WERI-Rb-1 (cell line): Measurements from ENCODE around the gene FGF22.

Experiments
- DNase-seq: peaks from one replicate; pipeline ENCODE4 v3.0.0-alpha.2; 2020
- H3K27ac ChIP-seq: fragments of 250-450 bp; sonication (Bioruptor Pico); 2 replicates; pipeline ENCODE4 v1.5.1; 2020; ENCODE audit warnings: mild to moderate bottlenecking, moderate library complexity
- H3K27me3 ChIP-seq: fragments of 250-450 bp; sonication (Bioruptor Pico); 2 replicates; pipeline ENCODE4 v1.5.1; 2021; ENCODE audit warnings: mild to moderate bottlenecking, low read depth, moderate library complexity; ENCODE audit not compliant: insufficient read depth, severe bottlenecking
- H3K36me3 ChIP-seq: fragments of 250-450 bp; sonication (Bioruptor Pico); 2 replicates; pipeline ENCODE4 v1.5.1; 2020; ENCODE audit warnings: mild to moderate bottlenecking, moderate library complexity
- H3K4me3 ChIP-seq: 2 replicates; pipeline ENCODE4 v1.5.1; 2011; ENCODE audit warnings: low read depth, mild to moderate bottlenecking, control low read depth, low read length
- H3K9me3 ChIP-seq: fragments of 250-450 bp; sonication (Bioruptor Pico); 2 replicates; pipeline ENCODE4 v1.5.1; 2021; ENCODE audit warnings: mild to moderate bottlenecking, moderate library complexity; ENCODE audit not compliant: severe bottlenecking
- TF ChIP-seq, protein P1 (sequence below): IDR thresholded peaks from 2 replicates; pipeline ENCODE4 v1.5.1; 2011; ENCODE audit warnings: low read depth, mild to moderate bottlenecking, control low read depth, inconsistent platforms, low read length

FGF22 gene

GRCh38 chr19:677601-678436 lies 38.1 kb downstream of the FGF22 start:
- H3K36me3 ChIP-seq = no peaks in the 10 kb centered on the region; the same call in 1 of the 2 replicates
- no peak for DNase-seq
- TF ChIP-seq, protein P1, sequence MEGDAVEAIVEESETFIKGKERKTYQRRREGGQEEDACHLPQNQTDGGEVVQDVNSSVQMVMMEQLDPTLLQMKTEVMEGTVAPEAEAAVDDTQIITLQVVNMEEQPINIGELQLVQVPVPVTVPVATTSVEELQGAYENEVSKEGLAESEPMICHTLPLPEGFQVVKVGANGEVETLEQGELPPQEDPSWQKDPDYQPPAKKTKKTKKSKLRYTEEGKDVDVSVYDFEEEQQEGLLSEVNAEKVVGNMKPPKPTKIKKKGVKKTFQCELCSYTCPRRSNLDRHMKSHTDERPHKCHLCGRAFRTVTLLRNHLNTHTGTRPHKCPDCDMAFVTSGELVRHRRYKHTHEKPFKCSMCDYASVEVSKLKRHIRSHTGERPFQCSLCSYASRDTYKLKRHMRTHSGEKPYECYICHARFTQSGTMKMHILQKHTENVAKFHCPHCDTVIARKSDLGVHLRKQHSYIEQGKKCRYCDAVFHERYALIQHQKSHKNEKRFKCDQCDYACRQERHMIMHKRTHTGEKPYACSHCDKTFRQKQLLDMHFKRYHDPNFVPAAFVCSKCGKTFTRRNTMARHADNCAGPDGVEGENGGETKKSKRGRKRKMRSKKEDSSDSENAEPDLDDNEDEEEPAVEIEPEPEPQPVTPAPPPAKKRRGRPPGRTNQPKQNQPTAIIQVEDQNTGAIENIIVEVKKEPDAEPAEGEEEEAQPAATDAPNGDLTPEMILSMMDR = no peak
- H3K27ac ChIP-seq = no peak overlapping the region
- no peaks in the 10 kb centered on the region for H3K9me3 ChIP-seq
- H3K4me3 ChIP-seq = no peak overlapping the region
- peaks cover 15% of the 10 kb centered on the region for H3K27me3 ChIP-seq

- Histone ChIP-seq H3K4me3 (no peak overlapping the region; the same call in 1 of the 2 replicates), H3K27ac (no peak overlapping the region), H3K36me3 (no peaks in the 10 kb centered on the region; the same call in 1 of the 2 replicates), H3K27me3 (peaks cover 15% of the 10 kb centered on the region), H3K9me3 (no peaks in the 10 kb centered on the region)
- no peak for DNase-seq
- TF ChIP-seq, protein P1 = no peak
These were observed 39.2 kb downstream of the FGF22 start for GRCh38 chr19:678791-679388.

GRCh38 chr19:679418-680286 lies 40.0 kb downstream of the FGF22 start:
- Histone ChIP-seq H3K27me3 (peaks cover 15% of the 10 kb centered on the region), H3K9me3 (no peaks in the 10 kb centered on the region), H3K27ac (peak overlapping the region; percentile 96), H3K4me3 (peak overlapping the region; percentile 61), H3K36me3 (no peaks in the 10 kb centered on the region; the same call in 1 of the 2 replicates)
- TF ChIP-seq, protein P1 = no peak
- peak; percentile 44 for DNase-seq

- peak overlapping the region; percentile 64 for H3K4me3 ChIP-seq
- no peaks in the 10 kb centered on the region; the same call in 1 of the 2 replicates for H3K36me3 ChIP-seq
- TF ChIP-seq, protein P1 = peak; percentile 72
- peak overlapping the region; percentile 96 for H3K27ac ChIP-seq
- peak; percentile 99 for DNase-seq
- peaks cover 11% of the 10 kb centered on the region for H3K27me3 ChIP-seq
- no peaks in the 10 kb centered on the region for H3K9me3 ChIP-seq
These were observed 40.8 kb downstream of the FGF22 start for GRCh38 chr19:680287-681028.
